22Rv1 (cell line): ENCODE measurements around the gene DGKD.

ENCODE experiments used
- CTCF ChIP-seq: fragments of 450-650 bp; IDR thresholded peaks from 2 replicates; pipeline ENCODE4 v1.5.1; 2017; ENCODE audit warnings: mild to moderate bottlenecking
- ZFX ChIP-seq: fragments of 450-650 bp; IDR thresholded peaks from 2 replicates; pipeline ENCODE4 v1.6.1; 2017; ENCODE audit warnings: antibody characterized with exemption, borderline replicate concordance

- no peak for TF ChIP-seq CTCF
- TF ChIP-seq ZFX, result no peak
Measured at GRCh38 chr2:233439191-233439590, 84.9 kb downstream of the DGKD start.
